A549 treated with CpdA at 1 μM for 4 hours (cell line): ENCODE measurements around the gene ZMYM3. TPM values are rescaled to one million over a fixed set of nuclear protein-coding genes. Genes with fewer than 3 reads are reported as not detected.

ENCODE experiments used
- total RNA-seq: library from RNA; stranded (reverse); fragments of 200-300 nt; extraction: Qiagen RNA extraction; gene quantifications from 5 replicates; pipeline ENCODE4 v1.2.3, GENCODE V29; 2022; ENCODE audit warnings: low read depth

The ZMYM3 gene
- 10.9 to 14.2 TPM (median 12.7 TPM) in 5 replicates for total RNA-seq

DNA sequence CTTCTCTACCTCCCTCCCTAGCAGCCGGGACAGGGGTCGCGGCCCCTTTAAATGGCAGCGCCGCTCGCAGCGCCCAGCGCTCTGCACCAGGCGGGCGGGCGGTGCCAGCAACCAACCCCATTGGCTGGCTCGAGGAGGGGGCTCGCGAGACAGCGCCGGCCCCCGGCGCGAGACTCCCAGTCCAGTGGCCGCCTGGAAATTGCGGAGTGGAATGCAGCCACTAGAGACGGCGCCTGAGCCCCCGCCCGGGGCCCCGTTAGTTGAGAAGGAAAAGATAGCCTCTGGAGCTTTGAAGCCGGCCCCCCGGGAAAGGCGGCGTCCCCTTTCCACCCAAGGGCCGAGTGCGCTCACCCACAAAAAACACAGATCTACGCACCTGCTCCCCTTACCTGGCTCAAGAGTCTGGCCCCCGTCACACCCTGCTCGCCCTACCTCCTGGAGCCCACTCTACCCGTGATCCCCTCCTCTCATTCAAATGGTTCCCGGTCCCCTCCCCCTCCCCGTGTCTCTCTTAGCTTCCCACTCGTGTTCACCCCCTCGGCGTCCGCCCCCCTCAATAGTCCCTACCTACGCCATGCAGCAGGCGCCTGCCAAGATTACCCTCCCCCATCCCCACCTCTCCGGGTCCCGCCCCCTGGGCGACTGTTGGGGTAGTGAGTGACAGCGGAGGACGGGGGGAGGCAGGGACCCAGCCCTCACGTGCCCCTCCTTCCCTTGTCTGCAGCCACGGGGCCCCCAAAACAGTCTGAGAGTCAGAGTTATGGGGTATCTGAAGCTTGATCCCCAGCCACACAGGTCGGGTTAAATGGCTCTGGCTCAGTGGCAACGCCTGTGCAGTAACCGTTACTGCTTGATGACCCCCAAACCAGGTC lies at the start of gene ZMYM3:
Gene ZMYM3, minus strand, starts transcription at position 49 of the 872 bp plus-strand sequence. CDS start 885 bp downstream, outside the sequence.

DNA sequence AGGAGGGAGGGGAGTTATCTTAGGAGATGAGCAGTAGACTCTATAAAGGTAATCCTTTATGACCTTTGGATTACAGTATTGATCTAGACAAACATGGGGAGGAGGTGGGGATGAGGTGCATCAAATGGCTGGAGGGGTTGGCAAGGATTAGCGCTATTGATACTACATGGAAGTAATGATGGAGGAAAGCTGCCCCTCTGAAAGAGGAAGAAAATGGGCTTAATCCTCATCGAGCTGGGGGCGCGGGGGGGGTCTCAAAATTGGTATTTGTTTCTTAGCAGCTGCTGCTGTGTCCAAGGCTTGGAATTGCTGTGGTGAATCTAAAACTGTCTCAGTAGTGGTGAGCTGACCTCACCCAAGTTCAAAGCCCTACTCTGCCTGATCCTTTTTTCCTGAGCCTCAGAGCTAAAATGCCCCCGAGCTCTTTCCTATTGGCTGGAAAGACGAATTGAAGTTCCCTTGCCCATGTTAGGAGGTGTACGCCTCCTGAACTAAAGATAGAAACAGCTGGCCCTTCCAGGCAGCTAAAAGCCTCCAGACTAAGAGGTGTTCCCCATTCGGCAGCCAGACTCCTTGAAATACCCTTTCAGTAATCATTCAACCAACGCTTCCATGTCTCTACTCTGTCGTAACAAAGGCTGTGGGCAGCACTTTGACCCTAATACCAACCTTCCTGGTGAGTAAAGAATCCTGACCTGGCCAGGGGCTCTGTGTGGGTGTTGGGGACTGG lies 47.4 kb upstream of the ZMYM3 start, which contains the start of gene ITGB1BP2:
Gene ITGB1BP2, plus strand, starts transcription at position 556 of the 730 bp plus-strand sequence. Its CDS starts 57 bp downstream, at position 613.

GRCh38 chrX:71283403-71284143 lies 29.6 kb upstream of the ZMYM3 start, which contains the start of gene NONO:
TSS of gene NONO (plus strand) at chrX:71283635. CDS start at chrX:71290638, 7,003 bp downstream.

GRCh38 chrX:71222929-71223328 lies 31.0 kb downstream of the ZMYM3 start, which contains the start of gene GJB1:
TSS of gene GJB1 (plus strand) at chrX:71223224. CDS start at chrX:71223708, 484 bp downstream.

Other genes starting within 250 kb of the ZMYM3 start
- 72.2 to 77.2 TPM (median 74.3 TPM) in 5 replicates for gene SNX12, start 185.8 kb downstream of the ZMYM3 start, total RNA-seq
- 1.3 to 1.8 TPM (median 1.7 TPM) in 5 replicates for gene FOXO4, start 158.3 kb downstream of the ZMYM3 start, total RNA-seq
- gene CXorf65, start 147.4 kb downstream of the ZMYM3 start, total RNA-seq = not detected in 5 replicates
- gene IL2RG, start 142.6 kb downstream of the ZMYM3 start, total RNA-seq = 0.08 to 0.31 TPM (median 0.13 TPM) in 4 of 5 replicates, not detected in the other
- 10.8 to 14.1 TPM (median 11.6 TPM) in 5 replicates for gene MED12, start 135.5 kb downstream of the ZMYM3 start, total RNA-seq
- gene NLGN3, start 109.3 kb downstream of the ZMYM3 start, total RNA-seq = 0.86 to 1.4 TPM (median 1.0 TPM) in 5 replicates
- gene GJB1, start 30.9 kb downstream of the ZMYM3 start, total RNA-seq = 0.08 TPM in 3 of 5 replicates, not detected in the others
- 345 to 435 TPM (median 380 TPM) in 5 replicates for gene NONO, start 29.5 kb upstream of the ZMYM3 start, total RNA-seq
- 0.87 to 1.2 TPM (median 1.0 TPM) in 5 replicates for gene ITGB1BP2, start 47.6 kb upstream of the ZMYM3 start, total RNA-seq
- gene TAF1, start 112.2 kb upstream of the ZMYM3 start, total RNA-seq = 13.5 to 22.2 TPM (median 16.1 TPM) in 5 replicates